Nephron progenitor cell (in vitro differentiated cells): Measurements from ENCODE around the gene MIA.
A peak's percentile ranks its signal among the peaks of the same experiment; 100 is the strongest.
"Not testable (repeated sequence)": the region's sequence is repeated elsewhere in the genome, so short reads cannot be mapped to it uniquely, and the experiment has no call there.

Experiments
- DNase-seq: peaks from one replicate; pipeline ENCODE4 v3.0.0; 2021
- H3K27ac Mint-ChIP-seq: 2 replicates; pipeline ENCODE4 v1.8.0; 2021; ENCODE audit warnings: mild to moderate bottlenecking, moderate library complexity, mixed read lengths
- H3K27me3 Mint-ChIP-seq: 2 replicates; pipeline ENCODE4 v1.8.0; 2021; ENCODE audit warnings: mild to moderate bottlenecking, low read depth, mixed read lengths; ENCODE audit not compliant: poor library complexity
- H3K36me3 Mint-ChIP-seq: 2 replicates; pipeline ENCODE4 v1.8.0; 2021; ENCODE audit warnings: low read depth, mixed read lengths
- H3K4me1 Mint-ChIP-seq: 2 replicates; pipeline ENCODE4 v1.8.0; 2021; ENCODE audit warnings: mixed read lengths
- H3K4me3 Mint-ChIP-seq: 2 replicates; pipeline ENCODE4 v1.8.0; 2021; ENCODE audit warnings: mild to moderate bottlenecking, moderate library complexity, mixed read lengths
- H3K9me3 Mint-ChIP-seq: 2 replicates; pipeline ENCODE4 v1.8.0; 2021; ENCODE audit warnings: mild to moderate bottlenecking, moderate library complexity, mixed read lengths
- CTCF ChIP-seq: fragments of 200-600 bp; sonication (generic); IDR thresholded peaks from 2 replicates; pipeline ENCODE4 v1.5.0; 2021; ENCODE audit warnings: antibody characterized with exemption

The MIA gene

GRCh38 chr19:40819479-40820234 lies 44.3 kb downstream of the MIA start:
- not testable (repeated sequence) for H3K9me3 Mint-ChIP-seq, H3K4me3 Mint-ChIP-seq, H3K27ac Mint-ChIP-seq, H3K36me3 Mint-ChIP-seq
- Mint-ChIP-seq H3K4me1 (peaks cover 38% of the 10 kb centered on the region), H3K27me3 (peaks cover 42% of the 10 kb centered on the region)
- peak; percentile 82 for TF ChIP-seq CTCF
- peak; percentile 52 for DNase-seq

- Mint-ChIP-seq H3K9me3 (peaks cover 4% of the 10 kb centered on the region), H3K27me3 (peaks cover 23% of the 10 kb centered on the region), H3K36me3 (peaks cover 7% of the 10 kb centered on the region), H3K4me1 (peaks cover 30% of the 10 kb centered on the region), H3K4me3 (no peak overlapping the region), H3K27ac (peak overlapping the region; percentile 71)
- TF ChIP-seq CTCF = no peak
- no peak for DNase-seq
These were observed 46.8 kb downstream of the MIA start for GRCh38 chr19:40822161-40822560.

GRCh38 chr19:40822704-40823553 lies 47.6 kb downstream of the MIA start:
- not testable (repeated sequence) for H3K4me3 Mint-ChIP-seq, DNase-seq, H3K9me3 Mint-ChIP-seq
- peaks cover 14% of the 10 kb centered on the region for H3K36me3 Mint-ChIP-seq
- peak overlapping the region; percentile 13 for H3K27ac Mint-ChIP-seq
- H3K4me1 Mint-ChIP-seq = peaks cover 30% of the 10 kb centered on the region
- H3K27me3 Mint-ChIP-seq = peaks cover 15% of the 10 kb centered on the region

GRCh38 chr19:40824916-40825315 lies 49.6 kb downstream of the MIA start:
- H3K9me3 Mint-ChIP-seq, H3K27ac Mint-ChIP-seq, DNase-seq, H3K4me3 Mint-ChIP-seq, H3K27me3 Mint-ChIP-seq: not testable (repeated sequence)
- H3K4me1 Mint-ChIP-seq = peaks cover 22% of the 10 kb centered on the region
- peaks cover 28% of the 10 kb centered on the region for H3K36me3 Mint-ChIP-seq

GRCh38 chr19:40825460-40826095 lies 50.3 kb downstream of the MIA start:
- peaks cover 28% of the 10 kb centered on the region for H3K36me3 Mint-ChIP-seq

GRCh38 chr19:40826312-40826698 lies 51.0 kb downstream of the MIA start:
- H3K4me3 Mint-ChIP-seq, DNase-seq, H3K9me3 Mint-ChIP-seq, H3K27me3 Mint-ChIP-seq, H3K27ac Mint-ChIP-seq: not testable (repeated sequence)
- Mint-ChIP-seq H3K4me1 (peaks cover 22% of the 10 kb centered on the region), H3K36me3 (peaks cover 28% of the 10 kb centered on the region)

More at GRCh38 chr19:40825460-40826095, 50.3 kb downstream of the MIA start:
- peaks cover 22% of the 10 kb centered on the region for H3K4me1 Mint-ChIP-seq
- H3K27me3 Mint-ChIP-seq, H3K9me3 Mint-ChIP-seq, DNase-seq, H3K4me3 Mint-ChIP-seq: not testable (repeated sequence)
- H3K27ac Mint-ChIP-seq = peak overlapping the region; percentile 48

GRCh38 chr19:40826699-40827385 lies 51.5 kb downstream of the MIA start:
- not testable (repeated sequence) for H3K9me3 Mint-ChIP-seq, H3K4me3 Mint-ChIP-seq, DNase-seq, H3K27me3 Mint-ChIP-seq, H3K27ac Mint-ChIP-seq
- Mint-ChIP-seq H3K4me1 (peaks cover 22% of the 10 kb centered on the region), H3K36me3 (peaks cover 28% of the 10 kb centered on the region)
